Suprapubic skin (tissue), 3 donors: ENCODE data around the gene CACNA2D2.

ENCODE experiments used
- POLR2A ChIP-seq, 2 donors: fragments of 450-650 bp; IDR thresholded peaks; one replicate each; pipeline ENCODE4 v1.6.1; 2017; ENCODE audit warnings: antibody characterized with exemption in 2 of 2, mild to moderate bottlenecking in 2 of 2, moderate library complexity in 2 of 2
- TF ChIP-seq, protein P1 (sequence below), 2 donors: fragments of 200-600 bp in 1 of 2; fragments of 450-650 bp in 1 of 2; sonication (generic) in 1 of 2; IDR thresholded peaks; one replicate each; pipeline ENCODE4 v1.5.1; 2016 to 2019; ENCODE audit warnings: antibody characterized with exemption in 2 of 2, mild to moderate bottlenecking in 1 of 2, moderate library complexity in 1 of 2

- TF ChIP-seq, protein P1, sequence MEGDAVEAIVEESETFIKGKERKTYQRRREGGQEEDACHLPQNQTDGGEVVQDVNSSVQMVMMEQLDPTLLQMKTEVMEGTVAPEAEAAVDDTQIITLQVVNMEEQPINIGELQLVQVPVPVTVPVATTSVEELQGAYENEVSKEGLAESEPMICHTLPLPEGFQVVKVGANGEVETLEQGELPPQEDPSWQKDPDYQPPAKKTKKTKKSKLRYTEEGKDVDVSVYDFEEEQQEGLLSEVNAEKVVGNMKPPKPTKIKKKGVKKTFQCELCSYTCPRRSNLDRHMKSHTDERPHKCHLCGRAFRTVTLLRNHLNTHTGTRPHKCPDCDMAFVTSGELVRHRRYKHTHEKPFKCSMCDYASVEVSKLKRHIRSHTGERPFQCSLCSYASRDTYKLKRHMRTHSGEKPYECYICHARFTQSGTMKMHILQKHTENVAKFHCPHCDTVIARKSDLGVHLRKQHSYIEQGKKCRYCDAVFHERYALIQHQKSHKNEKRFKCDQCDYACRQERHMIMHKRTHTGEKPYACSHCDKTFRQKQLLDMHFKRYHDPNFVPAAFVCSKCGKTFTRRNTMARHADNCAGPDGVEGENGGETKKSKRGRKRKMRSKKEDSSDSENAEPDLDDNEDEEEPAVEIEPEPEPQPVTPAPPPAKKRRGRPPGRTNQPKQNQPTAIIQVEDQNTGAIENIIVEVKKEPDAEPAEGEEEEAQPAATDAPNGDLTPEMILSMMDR (IDR thresholded peaks at IDR 0.05), result no peak
- TF ChIP-seq POLR2A (IDR thresholded peaks at IDR 0.05), result no peak
These were observed 56.1 kb downstream of the CACNA2D2 start for GRCh38 chr3:50447290-50447840.
